GM18519 (cell line): ENCODE data around the gene HOXA13.

Source experiments
- ATAC-seq: cut with Tn5 transposase; IDR thresholded peaks from one replicate; pipeline ENCODE4 v1.9.1; 2021; ENCODE audit warnings: mild to moderate bottlenecking, moderate library complexity; ENCODE audit not compliant: unreplicated experiment, low FRiP score

The HOXA13 gene

DNA sequence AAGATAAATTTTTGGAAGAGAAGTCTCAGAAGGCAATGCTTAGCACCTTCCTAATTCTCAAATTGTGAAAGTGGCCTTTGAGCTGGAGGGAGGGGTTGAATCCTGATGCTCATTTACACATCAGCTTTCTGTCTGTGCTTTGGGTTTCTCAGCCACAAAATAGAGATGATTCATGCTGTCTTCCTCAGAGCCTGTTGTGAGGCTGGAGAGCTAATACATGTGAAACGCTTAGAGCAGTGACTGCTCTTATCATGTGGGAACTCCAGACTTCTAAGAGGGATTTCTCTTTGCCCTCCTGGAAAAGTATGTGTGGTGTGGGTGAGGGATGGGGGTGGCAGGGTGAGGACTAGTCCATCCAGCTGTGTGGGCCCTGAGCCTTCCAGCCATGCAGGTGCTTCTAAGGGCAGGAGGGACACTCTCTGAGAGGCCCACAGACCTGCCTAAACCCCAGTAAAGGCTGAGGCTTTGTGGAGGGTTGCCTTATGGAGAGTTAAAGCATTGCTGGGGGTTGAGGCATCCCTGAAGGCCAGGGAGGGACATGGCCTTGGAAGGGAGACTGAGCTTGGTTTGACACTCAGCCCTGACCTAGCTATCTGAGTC is 37.9 kb upstream of the HOXA13 start:
- ATAC-seq = no peak

DNA sequence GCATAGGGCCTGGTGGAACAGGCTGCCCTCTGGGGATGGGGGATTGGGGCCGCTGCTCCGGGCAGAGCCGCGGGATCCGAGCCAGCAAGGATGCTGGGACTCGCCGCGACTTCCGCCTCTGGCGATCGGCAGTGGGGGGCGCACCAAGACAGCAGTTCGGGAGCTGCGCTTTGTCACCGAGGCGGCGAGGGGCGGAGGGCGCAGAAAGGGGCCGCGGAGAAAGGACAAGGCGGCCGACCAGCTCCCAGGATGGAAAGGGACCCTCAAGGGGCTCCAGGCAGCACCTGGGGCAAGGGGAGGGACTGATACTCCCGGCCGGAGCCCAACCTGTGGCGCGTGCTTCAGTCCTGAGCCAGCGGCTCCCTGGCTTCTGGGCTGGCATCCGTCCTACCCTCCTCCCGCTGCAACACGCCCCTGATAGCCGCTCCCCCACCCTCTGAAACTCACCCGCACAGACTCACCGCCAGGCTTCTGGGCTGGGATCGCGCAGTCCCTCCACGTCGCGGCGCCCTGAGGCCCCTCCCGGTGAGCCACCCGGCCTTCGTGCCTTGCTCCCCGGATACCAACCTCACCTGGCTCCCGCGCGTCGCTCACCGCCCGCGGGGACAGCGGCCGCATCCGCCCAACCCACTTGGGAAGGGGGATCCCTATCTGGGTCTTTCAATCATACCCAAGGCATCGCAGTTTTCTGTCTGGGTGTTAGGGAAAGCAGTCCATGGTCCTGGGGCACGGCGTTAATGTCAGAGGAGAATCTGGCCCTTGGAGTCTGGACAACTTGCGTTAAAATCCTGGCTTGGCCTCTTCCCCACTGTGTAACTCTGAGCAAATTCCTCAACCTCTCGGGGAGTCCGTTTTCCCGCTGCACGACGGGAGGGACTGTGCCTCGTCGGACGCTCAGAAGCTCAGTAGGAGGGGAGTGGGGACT is 35.8 kb upstream of the HOXA13 start:
- no peak for ATAC-seq

DNA sequence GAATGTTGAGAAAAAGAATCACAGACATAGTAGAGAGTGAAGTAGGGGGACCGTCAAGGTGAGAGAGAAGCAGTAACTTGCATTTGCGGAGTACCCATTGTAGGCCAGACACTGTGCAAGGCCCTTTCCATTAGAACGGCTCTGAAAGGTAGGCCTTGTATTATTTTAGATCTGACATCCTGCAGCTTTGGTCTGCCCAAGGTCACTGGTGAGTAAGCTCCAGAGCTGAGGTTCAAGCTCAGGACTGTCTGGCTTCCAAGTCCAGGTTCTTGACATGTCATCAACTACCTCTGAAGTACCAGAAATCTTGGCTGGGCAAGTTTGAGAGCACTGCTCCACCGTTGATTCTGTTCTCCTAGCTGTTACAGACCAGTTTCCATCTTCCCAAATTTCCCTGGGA is 29.6 kb upstream of the HOXA13 start:
- no peak for ATAC-seq

DNA sequence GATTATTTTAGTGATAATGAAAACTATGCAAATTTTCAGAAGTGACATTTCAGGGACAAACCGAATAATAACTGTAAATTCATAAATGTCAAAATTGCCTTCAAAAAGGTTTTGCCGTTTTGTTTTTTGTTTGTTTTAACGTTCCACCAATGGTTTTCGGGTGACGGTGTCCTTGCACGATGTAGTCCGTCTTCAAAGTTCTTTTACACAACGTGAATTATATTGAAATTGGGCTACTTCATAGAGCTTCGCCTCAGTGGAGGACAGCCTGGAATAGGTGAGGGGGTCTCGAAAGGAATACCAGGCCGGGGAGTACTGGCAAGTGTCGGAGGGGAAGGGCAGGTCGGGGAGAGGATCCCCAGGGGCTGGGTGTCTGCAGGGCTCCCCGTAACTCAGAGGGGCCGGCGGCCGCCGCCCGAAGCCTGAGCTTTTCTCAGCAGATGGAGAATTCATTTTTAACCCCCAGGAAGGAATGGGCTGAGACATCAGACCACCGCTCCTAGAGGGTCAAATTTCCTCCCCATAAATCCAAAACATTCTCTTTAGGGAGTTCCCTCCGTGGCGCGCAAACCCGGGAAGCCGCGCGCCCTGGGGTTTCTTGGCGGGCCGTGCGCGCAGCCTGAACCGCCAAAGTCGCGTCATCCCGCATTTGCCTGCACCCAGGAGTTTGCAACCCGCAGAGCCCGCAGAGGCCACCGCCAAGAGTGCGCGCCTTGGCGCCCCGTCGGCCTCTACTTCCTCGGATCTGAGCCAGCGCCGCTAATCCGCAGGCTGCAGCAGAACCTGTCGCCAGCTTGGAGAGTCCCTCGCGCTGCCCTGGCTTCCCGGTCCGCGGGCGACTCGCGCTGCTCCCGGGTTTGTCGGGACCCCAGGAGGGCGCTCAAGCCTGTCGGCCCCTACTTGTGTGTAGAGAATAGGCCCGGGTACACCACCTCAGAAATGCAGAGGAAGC is 25.4 kb upstream of the HOXA13 start:
- no peak for ATAC-seq

DNA sequence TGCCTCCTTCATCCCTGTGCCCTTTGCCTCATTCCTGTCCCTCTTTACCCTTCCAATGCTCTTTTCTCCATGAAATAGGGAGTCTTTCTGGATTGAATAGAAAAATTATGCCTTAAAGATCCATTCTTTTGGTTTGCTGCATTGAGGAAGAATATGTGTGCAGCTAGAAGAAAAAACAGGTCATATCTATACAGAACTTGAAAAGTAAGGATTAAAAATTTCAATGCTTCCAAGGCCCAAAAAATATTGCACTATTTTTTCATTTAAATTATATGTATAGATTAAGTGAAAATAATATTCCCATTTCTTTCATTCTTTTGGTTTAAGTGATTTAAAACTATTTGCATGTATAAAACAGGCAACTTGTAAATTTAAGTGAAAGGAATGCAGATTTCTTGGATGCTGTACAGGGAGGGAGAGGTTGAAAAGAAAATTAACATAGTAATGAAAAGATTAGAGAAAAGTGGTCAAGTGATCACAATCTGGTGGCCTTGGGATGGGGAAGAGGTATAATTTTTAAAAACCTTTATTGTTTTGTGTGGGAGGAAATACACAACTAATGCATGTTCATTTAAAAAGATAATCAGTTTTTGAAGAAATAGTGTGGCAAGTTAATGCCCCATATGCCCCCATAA is 24.2 kb upstream of the HOXA13 start:
- ATAC-seq = no peak

DNA sequence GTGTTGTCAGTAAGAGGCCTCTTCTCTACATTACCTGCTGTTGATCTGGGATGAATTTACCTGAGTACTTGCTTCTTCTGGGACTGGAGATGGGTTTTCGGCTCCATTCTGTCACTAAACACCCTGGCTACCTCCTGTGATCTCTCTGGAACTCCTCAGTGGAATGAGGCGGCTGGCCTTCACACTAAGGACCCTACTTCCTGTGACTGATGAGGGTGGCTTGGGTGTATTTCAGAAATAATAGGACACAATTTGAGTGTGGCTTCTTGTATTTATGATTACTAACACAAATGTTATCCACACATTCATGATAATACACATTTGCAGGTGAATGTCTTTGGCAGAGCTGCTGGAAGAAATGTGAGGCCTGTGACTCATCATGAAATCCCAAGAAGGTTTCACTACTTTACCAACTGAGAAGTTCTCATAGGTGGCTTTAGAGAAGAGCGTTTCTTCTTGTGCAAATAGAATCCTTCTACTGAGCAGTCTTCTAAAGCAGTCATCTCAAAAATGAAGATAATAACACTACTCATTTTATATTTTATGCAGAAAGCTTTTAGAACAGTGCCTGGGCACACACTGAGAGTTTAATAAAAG is 21.4 kb upstream of the HOXA13 start:
- ATAC-seq = no peak

DNA sequence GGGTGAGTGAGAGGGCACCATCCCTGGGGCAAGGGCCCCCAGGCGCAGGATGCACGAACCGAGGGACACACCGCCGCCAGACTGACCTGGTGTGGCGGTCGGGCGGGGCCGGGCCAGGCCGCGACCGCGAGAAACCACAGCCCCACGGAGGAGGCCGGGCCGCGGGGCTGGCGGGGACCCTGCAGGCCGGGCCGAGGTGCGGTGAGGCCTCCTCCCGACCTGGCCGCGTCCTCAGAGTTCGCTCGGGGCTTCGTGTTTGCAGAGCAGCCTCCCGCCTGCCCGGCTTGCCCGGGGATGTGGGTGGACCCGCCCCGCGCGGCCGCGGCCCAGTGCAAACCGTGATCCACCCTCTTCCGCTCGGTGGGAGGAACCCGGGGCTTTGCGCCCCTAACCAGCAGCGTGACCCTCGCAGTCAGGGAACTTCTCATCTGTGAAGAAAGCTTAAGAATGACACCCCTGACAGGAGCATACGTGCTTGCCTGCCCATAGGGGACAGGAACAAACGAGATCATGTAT is 20.6 kb upstream of the HOXA13 start:
- no peak for ATAC-seq

DNA sequence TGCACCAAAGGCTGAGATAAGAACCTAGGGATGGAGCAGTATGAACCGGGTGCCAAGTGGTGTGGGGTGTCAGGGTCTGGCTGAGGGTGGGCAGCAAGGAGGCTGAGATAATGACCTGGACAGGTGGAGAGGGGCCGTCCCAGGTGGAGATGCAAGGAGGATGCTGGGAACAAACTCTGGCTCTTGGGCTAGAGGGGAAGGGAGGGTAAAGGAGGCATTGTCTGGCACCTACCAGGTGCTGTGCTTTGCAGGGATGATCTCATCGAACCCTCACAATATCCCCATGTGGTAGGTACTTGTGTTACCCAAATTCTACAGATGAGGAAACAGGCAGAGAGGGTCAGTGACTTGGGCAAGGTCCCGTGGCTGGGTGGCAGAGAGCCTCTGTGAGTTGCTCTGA is 19.9 kb upstream of the HOXA13 start:
- no peak for ATAC-seq

DNA sequence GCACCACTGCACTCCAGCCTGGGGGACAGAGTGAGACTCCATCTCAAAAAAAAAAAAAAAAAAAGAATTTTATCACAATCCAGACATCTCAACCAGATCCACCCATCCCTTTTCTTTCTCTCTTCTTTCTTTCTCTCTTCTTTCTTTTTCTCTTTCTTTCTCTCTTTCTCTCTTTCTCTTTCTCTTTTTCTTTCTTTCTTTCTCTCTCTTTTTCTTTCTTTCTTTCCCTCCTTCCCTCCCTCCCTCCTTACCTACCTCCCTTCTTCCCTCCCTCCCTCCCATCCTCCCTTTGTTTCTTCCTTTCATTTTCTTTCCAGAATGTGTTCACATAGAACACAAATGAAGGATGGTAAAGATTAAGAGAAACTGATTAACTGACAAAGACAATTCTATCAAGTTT is 18.1 kb upstream of the HOXA13 start:
- ATAC-seq = no peak

DNA sequence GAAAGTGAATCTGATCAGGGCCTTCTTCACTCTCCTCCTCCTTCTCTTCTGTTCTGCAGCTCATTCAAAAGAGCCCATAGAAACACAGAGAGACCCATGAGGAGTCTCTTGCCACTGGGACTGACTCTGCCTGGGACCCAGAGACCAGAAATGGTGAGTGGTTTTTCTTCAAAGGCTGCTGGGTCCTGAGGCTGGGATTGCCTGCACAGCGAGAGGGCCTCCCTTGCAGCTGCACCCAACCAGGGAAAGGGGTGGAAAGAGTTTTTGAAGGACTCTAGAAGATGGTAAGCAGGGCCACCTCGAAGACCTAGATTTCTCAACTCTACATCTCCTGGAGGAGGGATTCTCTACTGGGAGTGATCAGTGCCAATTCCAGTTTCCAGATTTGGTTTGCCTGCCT is 15.5 kb upstream of the HOXA13 start:
- ATAC-seq = no peak

DNA sequence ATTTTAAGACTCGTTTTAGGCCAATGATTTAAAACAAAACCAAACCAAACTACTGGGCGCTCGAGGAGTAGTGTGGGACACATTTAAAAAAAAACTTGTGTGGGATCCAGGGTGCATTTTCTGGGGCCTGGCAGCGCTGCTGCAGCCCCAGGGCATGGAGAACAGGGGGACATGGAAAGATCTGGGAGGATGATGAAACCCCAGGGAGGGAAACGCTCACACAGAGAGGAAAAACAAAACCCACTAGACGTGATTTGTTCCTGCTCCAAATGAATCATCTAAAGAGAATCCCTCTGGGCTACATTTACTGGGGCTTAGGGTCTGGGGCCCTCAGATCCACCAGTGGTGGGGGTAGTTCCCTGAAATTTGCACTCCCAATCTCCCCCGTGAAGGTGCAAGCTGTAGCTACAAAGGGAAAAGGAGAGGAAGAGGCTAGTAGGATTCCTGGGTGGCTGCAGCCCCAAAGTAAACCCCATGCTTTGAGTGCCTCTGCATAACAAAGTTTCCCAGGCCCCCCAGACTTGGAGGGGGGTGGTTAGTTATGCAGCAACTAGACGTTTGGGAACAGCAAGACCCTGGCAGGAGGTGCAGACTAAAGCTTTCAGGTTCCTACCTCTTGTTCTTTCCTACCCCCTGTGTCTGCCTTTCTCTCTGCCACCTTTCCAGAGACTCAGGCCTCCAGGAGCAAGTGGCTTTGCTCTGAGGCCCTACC is 14.5 kb upstream of the HOXA13 start:
- ATAC-seq = no peak

DNA sequence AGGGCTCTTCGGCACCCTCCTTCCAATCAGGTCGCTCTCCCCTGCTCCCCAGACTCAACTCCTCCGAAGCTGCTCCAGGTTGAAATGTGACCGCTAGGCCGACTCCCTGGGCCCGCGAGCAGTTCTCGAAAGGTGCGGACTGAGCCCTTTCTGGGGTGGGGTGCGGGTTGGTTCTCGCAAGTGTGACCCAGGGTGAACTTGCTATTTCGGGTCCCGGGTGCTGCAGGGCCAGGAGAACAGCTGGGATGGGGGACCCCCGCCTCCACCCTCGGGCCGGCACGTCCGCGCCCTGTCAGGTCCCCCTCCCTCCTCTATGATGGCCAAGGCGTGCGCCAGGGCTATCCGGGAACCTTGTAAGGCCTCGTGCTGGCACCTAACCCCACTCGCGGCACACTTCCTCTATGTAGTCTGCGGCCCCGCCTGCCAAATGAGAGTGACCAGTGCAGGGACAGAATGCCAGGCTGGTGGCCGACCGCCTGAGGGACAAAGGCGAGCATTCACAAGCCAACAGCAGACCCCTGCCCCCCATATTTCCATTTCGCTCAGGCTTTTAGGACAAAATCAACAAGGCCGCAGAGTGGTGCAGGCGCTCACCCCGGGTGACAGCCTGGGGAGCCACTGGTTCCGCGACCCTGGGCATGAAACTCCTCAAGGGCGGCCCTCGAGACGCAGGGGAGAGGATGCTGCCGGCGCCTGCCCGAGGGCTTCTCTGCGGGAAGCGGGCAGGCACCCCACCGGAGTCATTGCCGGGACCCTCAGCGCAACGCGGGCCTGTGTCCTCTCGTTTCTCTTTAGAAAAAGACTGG is 13.7 kb upstream of the HOXA13 start:
- ATAC-seq = no peak

DNA sequence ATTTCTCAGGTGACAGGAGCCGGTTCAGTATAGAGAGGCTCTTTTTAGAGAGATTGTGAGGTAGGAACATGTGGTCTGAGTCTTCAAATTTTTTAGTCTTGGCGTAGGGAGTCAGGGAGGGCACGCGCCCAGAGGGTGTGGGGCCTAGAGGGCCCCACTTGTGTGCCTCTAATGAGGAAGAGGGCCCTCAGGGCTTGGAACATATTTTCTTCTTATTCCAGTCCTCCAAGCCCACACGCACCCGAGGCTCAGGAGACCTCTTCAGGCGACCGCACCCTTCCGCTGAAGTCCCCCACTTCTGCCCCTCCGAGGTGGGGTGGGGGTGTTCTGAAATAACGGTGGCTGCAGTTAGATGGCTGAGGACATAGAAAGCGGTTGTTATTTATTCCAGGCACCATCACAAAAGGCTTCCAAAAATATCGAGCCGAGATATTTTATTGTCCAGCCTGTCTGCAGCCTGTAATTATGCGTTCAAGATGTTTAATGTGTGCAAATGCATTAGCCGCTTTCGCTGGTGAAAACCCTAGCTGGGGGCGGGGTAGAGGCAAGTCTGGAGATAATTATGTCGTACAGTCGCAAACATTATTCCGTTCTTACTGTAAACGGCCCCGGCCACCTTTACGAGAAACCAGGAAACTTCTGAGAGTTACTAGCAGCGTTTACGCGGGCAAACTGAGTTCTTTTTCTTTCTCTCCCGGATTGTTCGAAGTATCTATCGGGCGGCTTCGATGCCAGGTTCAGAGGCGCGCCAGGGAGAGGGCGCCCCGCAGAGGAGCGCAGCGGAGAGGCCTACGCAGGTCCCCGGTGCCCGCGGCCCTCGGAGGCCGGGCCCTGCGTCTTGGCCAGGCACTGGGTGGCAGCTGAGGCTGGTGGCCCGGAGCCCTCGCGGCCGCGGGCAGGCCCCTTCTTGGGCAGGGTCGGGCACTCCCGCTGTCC is 12.9 kb upstream of the HOXA13 start:
- ATAC-seq = no peak

DNA sequence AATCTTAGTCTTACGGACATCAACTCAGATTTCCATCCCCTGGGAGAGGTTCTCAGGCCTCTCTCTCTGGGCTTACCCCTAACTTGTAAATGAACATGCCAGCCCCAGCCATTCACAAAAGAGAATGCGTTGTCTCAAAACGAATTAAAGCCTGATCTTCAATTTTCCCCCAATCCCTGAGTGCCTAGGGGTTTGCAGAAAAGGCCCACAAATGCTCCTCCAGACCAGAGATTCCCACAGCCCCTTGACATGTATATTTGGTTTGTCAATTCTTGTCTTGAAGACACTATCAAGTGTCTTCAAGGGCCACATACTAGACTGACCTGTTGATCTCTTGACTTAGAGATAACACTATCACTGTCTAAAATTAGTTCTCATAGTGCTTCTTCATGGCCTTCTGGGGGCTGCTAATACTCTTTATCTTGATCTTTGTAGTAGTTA is 11.9 kb upstream of the HOXA13 start:
- no peak for ATAC-seq

DNA sequence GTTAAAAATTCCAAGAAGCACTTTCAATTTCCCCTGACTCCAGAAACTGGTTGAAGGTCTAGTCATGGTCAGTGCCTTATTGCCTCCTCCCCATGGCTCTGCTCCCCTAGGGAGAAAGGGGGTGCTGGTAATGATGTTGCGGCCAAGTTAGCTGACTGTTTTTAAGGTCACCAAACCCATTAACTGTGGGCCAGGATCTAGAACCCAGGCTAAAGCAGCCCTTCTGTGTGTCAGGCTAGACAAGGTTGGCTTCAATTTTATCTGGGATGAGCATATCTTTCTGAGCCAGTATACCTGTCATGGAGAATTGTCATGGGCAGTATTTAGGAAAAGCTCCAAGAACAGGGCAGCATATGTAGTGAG is 11.2 kb upstream of the HOXA13 start:
- ATAC-seq = no peak

DNA sequence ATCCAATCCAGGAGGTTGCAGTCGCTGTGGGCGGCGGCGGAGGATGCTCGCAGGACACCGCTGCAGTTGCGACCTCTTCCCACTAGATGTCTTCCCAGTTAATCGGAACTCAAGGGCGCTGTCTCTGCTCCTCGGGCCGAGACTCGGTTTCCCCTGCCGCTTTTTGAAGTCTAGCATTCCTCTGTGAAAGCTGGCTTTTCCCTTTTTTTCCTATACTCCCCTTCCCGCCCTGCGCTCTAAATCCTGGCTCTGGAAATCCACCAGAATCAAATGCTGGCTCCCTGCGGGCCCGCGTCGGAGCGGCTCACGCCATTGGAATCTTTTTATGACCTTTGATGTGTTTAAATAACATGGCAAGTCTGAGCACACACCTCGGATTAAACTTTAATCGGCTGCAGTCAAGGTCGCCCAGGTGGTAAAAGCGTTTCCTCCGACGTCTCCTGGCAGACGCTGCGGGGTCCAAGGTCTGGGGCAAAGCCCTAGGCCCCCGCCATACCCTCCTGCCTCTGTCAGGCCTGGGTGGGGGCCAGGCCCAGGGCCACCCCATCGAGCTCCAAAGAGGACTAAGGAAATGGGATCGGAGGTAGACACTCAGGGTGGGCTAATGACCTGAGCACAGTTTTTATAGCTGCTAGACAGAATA is 10.7 kb upstream of the HOXA13 start:
- no peak for ATAC-seq

DNA sequence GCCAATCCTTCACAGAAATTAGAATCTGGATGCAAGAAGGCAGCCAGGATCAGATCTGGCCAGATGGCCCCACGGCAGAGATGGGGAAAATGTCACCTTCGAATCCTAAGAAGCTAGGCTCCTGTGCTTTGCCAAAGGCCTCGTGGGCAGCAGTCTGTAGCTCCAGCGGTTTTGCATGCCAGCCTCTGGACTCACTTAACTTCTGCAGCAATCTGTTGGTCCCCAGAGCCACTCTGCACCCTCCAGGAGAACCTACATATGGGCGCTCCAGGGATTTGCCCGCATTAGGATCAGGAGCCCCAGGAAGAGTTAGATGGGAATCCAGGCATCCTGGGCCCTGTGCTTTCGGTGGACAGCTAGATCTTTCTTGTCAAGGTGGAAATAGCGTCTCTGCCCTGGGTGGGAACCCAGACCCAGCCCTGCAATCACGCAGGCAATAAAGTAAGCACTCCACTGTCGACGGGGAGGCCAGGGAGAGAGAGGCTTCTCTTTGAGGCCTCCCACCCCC is 10.1 kb upstream of the HOXA13 start:
- no peak for ATAC-seq
